WTC11 (cell line): ENCODE measurements around the gene ITPRID1. TPM values are rescaled to one million over a fixed set of nuclear protein-coding genes. Genes with fewer than 3 reads are reported as not detected.

Experiments used
- ATAC-seq: fragments of 200-7000 bp; cut with Tn5 transposase; 2 replicates; pipeline ENCODE4 v1.10.0; 2021; ENCODE audit warnings: mild to moderate bottlenecking, moderate library complexity
- CTCF ChIA-PET: fragments of 300-600 bp; sonication (Branson Sonifier 250); formaldehyde crosslinking; loops from one replicate; lab custom pipeline; 2021; ENCODE audit warnings: antibody characterized with exemption; lab: Charles Lee
- POLR2A ChIA-PET: fragments of 350-600 bp; sonication (Branson Sonifier 250); formaldehyde crosslinking; loops from one replicate; lab custom pipeline; 2021; ENCODE audit warnings: antibody characterized with exemption; lab: Charles Lee
- DNase-seq: peaks from one replicate; pipeline ENCODE4 v3.0.0; 2021; ENCODE audit warnings: low spot score
- H3K27ac Mint-ChIP-seq: 2 replicates; pipeline ENCODE4 v1.8.0; 2021; ENCODE audit warnings: mixed read lengths
- H3K27me3 Mint-ChIP-seq: 2 replicates; pipeline ENCODE4 v1.8.0; 2021; ENCODE audit warnings: low read depth, mild to moderate bottlenecking, moderate library complexity, mixed read lengths
- H3K36me3 Mint-ChIP-seq: 2 replicates; pipeline ENCODE4 v1.8.0; 2021; ENCODE audit warnings: mixed read lengths
- H3K4me1 Mint-ChIP-seq: 2 replicates; pipeline ENCODE4 v1.8.0; 2022; ENCODE audit warnings: mixed read lengths
- H3K4me3 Mint-ChIP-seq: 2 replicates; pipeline ENCODE4 v1.8.0; 2021; ENCODE audit warnings: mild to moderate bottlenecking, moderate library complexity, mixed read lengths
- H3K9me3 Mint-ChIP-seq: 2 replicates; pipeline ENCODE4 v1.8.0; 2021; ENCODE audit warnings: mixed read lengths
- ATF1 ChIP-seq: sonication (generic); formaldehyde crosslinking; IDR thresholded peaks from 2 replicates; pipeline ENCODE4 v1.8.1; 2023; ENCODE audit warnings: mild to moderate bottlenecking, moderate library complexity, missing genetic modification reagents
- CBFB ChIP-seq: sonication (generic); formaldehyde crosslinking; IDR thresholded peaks from 2 replicates; pipeline ENCODE4 v1.8.1; 2022; ENCODE audit warnings: mild to moderate bottlenecking, low read depth, missing genetic modification reagents
- ETV6 ChIP-seq: sonication (generic); formaldehyde crosslinking; IDR thresholded peaks from 2 replicates; pipeline ENCODE4 v1.8.1; 2022; ENCODE audit warnings: mild to moderate bottlenecking, missing genetic modification reagents
- FOXJ3 ChIP-seq: sonication (generic); formaldehyde crosslinking; IDR thresholded peaks from 2 replicates; pipeline ENCODE4 v1.9.0; 2021; ENCODE audit warnings: missing genetic modification reagents, mild to moderate bottlenecking, borderline replicate concordance
- FOXK1 ChIP-seq: sonication (generic); formaldehyde crosslinking; IDR thresholded peaks from 2 replicates; pipeline ENCODE4 v1.8.0; 2022; ENCODE audit warnings: mild to moderate bottlenecking, moderate library complexity, missing genetic modification reagents
- GABPB1 ChIP-seq: sonication (generic); formaldehyde crosslinking; IDR thresholded peaks from 2 replicates; pipeline ENCODE4 v1.8.1; 2023; ENCODE audit warnings: mild to moderate bottlenecking, missing genetic modification reagents
- JAZF1 ChIP-seq: fragments of 250-450 bp; sonication (Bioruptor Pico); IDR thresholded peaks from 2 replicates; pipeline ENCODE4 v1.9.0; 2021; ENCODE audit warnings: moderate library complexity, mild to moderate bottlenecking, inconsistent platforms
- MLX ChIP-seq: sonication (generic); formaldehyde crosslinking; IDR thresholded peaks from 2 replicates; pipeline ENCODE4 v1.8.1; 2023; ENCODE audit warnings: mild to moderate bottlenecking, missing genetic modification reagents, moderate library complexity
- MXD4 ChIP-seq: fragments of 250-450 bp; sonication (Bioruptor Pico); IDR thresholded peaks from 2 replicates; pipeline ENCODE4 v1.8.0; 2021; ENCODE audit warnings: mild to moderate bottlenecking, moderate library complexity, borderline replicate concordance
- NR1H2 ChIP-seq: sonication (generic); formaldehyde crosslinking; IDR thresholded peaks from 2 replicates; pipeline ENCODE4 v1.9.0; 2021; ENCODE audit warnings: mild to moderate bottlenecking, moderate library complexity, missing genetic modification reagents
- OVOL2 ChIP-seq: fragments of 250-450 bp; sonication (Bioruptor Pico); IDR thresholded peaks from 2 replicates; pipeline ENCODE4 v1.9.0; 2021; ENCODE audit warnings: mild to moderate bottlenecking, borderline replicate concordance
- PREB ChIP-seq: sonication (generic); formaldehyde crosslinking; IDR thresholded peaks from 2 replicates; pipeline ENCODE4 v1.8.1; 2022; ENCODE audit warnings: mild to moderate bottlenecking, missing genetic modification reagents, moderate library complexity, borderline replicate concordance
- PRRX2 ChIP-seq: fragments of 250-450 bp; sonication (Bioruptor Pico); IDR thresholded peaks from 2 replicates; pipeline ENCODE4 v1.8.0; 2021; ENCODE audit warnings: mild to moderate bottlenecking
- SMAD3 ChIP-seq: sonication (generic); formaldehyde crosslinking; IDR thresholded peaks from 2 replicates; pipeline ENCODE4 v1.8.0; 2022; ENCODE audit warnings: missing genetic modification reagents, mild to moderate bottlenecking, borderline replicate concordance
- TCF7 ChIP-seq: sonication (generic); formaldehyde crosslinking; IDR thresholded peaks from 2 replicates; pipeline ENCODE4 v1.8.0; 2022; ENCODE audit warnings: mild to moderate bottlenecking, low read depth, missing genetic modification reagents, moderate library complexity
- TEAD4 ChIP-seq: sonication (generic); formaldehyde crosslinking; IDR thresholded peaks from 2 replicates; pipeline ENCODE4 v1.8.0; 2022; ENCODE audit warnings: mild to moderate bottlenecking, missing genetic modification reagents
- ZNF219 ChIP-seq: sonication (generic); formaldehyde crosslinking; IDR thresholded peaks from 2 replicates; pipeline ENCODE4 v1.8.0; 2023; ENCODE audit warnings: missing genetic modification reagents, mild to moderate bottlenecking, borderline replicate concordance
- total RNA-seq: library from RNA; stranded (reverse); gene quantifications from 3 replicates; pipeline ENCODE4 v1.2.3, GENCODE V29; 2021
- TF ChIP-seq, protein P1 (sequence below): sonication (generic); formaldehyde crosslinking; IDR thresholded peaks from 2 replicates; pipeline ENCODE4 v1.8.0; 2022; ENCODE audit warnings: mild to moderate bottlenecking, missing genetic modification reagents
- TF ChIP-seq, protein P2 (sequence below): sonication (generic); formaldehyde crosslinking; IDR thresholded peaks from 2 replicates; pipeline ENCODE4 v1.8.0; 2023; ENCODE audit warnings: mild to moderate bottlenecking, missing genetic modification reagents
- TF ChIP-seq, protein P3 (sequence below): sonication (generic); formaldehyde crosslinking; IDR thresholded peaks from 2 replicates; pipeline ENCODE4 v1.8.1; 2023; ENCODE audit warnings: mild to moderate bottlenecking, missing genetic modification reagents, moderate library complexity

The ITPRID1 gene
- total RNA-seq, 1 experiment from 2014 or later = 0.98 TPM

- TF ChIP-seq TCF7 (CRISPR knock-in tag) = no peak
- TF ChIP-seq, protein P1, sequence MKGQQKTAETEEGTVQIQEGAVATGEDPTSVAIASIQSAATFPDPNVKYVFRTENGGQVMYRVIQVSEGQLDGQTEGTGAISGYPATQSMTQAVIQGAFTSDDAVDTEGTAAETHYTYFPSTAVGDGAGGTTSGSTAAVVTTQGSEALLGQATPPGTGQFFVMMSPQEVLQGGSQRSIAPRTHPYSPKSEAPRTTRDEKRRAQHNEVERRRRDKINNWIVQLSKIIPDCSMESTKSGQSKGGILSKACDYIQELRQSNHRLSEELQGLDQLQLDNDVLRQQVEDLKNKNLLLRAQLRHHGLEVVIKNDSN (CRISPR knock-in tag) = no peak
- TF ChIP-seq, protein P2, sequence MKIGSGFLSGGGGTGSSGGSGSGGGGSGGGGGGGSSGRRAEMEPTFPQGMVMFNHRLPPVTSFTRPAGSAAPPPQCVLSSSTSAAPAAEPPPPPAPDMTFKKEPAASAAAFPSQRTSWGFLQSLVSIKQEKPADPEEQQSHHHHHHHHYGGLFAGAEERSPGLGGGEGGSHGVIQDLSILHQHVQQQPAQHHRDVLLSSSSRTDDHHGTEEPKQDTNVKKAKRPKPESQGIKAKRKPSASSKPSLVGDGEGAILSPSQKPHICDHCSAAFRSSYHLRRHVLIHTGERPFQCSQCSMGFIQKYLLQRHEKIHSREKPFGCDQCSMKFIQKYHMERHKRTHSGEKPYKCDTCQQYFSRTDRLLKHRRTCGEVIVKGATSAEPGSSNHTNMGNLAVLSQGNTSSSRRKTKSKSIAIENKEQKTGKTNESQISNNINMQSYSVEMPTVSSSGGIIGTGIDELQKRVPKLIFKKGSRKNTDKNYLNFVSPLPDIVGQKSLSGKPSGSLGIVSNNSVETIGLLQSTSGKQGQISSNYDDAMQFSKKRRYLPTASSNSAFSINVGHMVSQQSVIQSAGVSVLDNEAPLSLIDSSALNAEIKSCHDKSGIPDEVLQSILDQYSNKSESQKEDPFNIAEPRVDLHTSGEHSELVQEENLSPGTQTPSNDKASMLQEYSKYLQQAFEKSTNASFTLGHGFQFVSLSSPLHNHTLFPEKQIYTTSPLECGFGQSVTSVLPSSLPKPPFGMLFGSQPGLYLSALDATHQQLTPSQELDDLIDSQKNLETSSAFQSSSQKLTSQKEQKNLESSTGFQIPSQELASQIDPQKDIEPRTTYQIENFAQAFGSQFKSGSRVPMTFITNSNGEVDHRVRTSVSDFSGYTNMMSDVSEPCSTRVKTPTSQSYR (CRISPR knock-in tag) = no peak
- TF ChIP-seq PRRX2 (CRISPR knock-in tag) = no peak
- no peak for TF ChIP-seq JAZF1
- TF ChIP-seq ATF1 (CRISPR knock-in tag) = no peak
- TF ChIP-seq MLX (CRISPR knock-in tag) = no peak
Measured at GRCh38 chr7:31475368-31475767, 38.5 kb upstream of the ITPRID1 start (continued).

DNA sequence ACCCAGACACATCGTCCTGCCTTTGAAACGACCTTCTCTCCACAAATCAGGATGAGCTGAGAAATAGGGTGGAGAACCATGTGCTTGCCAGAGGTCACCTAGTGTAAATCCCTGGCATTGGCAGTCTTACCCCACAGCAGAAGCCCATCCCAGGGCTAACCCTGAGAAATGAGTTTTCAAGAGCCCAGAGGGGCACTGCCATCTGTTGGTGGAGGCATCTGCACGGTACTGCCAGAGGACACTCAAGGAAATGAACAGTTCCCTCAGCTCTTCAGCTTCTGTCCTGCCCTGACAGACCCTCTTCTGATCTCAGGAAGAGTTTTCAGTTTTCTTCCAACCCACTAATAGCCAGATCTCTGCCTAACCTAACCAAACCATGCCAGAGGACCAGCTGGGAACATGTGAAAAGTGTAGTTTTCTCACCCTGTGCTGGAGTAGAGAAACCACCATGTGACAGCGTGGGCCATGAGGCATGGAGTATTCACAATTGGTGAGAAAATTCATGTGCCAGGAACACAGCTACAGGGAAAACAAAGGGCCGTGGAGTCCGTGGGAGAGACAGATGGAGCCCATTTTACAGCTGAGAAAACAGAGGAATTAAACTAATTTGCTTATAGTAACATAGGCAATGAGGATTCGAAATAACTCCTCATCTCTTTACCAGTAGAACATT, 37.7 kb upstream of the ITPRID1 start:
- ATAC-seq = peak; percentile 39; the same call in 1 of the 2 replicates
- no peak overlapping the region for H3K4me3 Mint-ChIP-seq
- H3K9me3 Mint-ChIP-seq = no peaks in the 10 kb centered on the region
- H3K36me3 Mint-ChIP-seq = no peaks in the 10 kb centered on the region
- no peak overlapping the region for H3K27ac Mint-ChIP-seq
- no peak for TF ChIP-seq CBFB
- no peak for TF ChIP-seq NR1H2 (CRISPR knock-in tag)
- TF ChIP-seq, protein P2 (CRISPR knock-in tag) = no peak
- no peak for TF ChIP-seq FOXJ3 (CRISPR knock-in tag)
- ChIA-PET POLR2A (no interaction called here), CTCF (interaction anchor here (1.2 kb wide), 2 partner anchors 10 to 33 kb away, joined by 4 to 6 read pairs; no protein-coding TSS in a partner anchor)
- H3K27me3 Mint-ChIP-seq = peaks cover 35% of the 10 kb centered on the region
- no peak for DNase-seq
- peaks cover 52% of the 10 kb centered on the region for H3K4me1 Mint-ChIP-seq

- POLR2A ChIA-PET = no interaction called here
- peaks cover 43% of the 10 kb centered on the region for H3K4me1 Mint-ChIP-seq
Measured at GRCh38 chr7:31476941-31477677, 36.8 kb upstream of the ITPRID1 start.

More at GRCh38 chr7:31476941-31477677, 36.8 kb upstream of the ITPRID1 start:
- no peaks in the 10 kb centered on the region for H3K36me3 Mint-ChIP-seq
- CTCF ChIA-PET = interaction anchor here (2.7 kb wide), 1 partner anchor 33 kb away, joined by 19 read pairs; no protein-coding TSS in a partner anchor
- DNase-seq = no peak
- TF ChIP-seq OVOL2 (CRISPR knock-in tag) = no peak
- no peak for TF ChIP-seq FOXK1
- TF ChIP-seq SMAD3 (CRISPR knock-in tag) = no peak
- no peak for TF ChIP-seq ZNF219
- no peak for TF ChIP-seq TEAD4 (CRISPR knock-in tag)
- TF ChIP-seq MXD4 (CRISPR knock-in tag) = no peak
- no peak for TF ChIP-seq JAZF1
- TF ChIP-seq GABPB1 = no peak
- no peak for TF ChIP-seq PREB (CRISPR knock-in tag)
- TF ChIP-seq ETV6 (CRISPR knock-in tag) = no peak
- TF ChIP-seq, protein P3, sequence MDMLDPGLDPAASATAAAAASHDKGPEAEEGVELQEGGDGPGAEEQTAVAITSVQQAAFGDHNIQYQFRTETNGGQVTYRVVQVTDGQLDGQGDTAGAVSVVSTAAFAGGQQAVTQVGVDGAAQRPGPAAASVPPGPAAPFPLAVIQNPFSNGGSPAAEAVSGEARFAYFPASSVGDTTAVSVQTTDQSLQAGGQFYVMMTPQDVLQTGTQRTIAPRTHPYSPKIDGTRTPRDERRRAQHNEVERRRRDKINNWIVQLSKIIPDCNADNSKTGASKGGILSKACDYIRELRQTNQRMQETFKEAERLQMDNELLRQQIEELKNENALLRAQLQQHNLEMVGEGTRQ (CRISPR knock-in tag) = no peak
- TF ChIP-seq, all 79 proteins: peak for 0
- Mint-ChIP-seq H3K27me3 (peaks cover 27% of the 10 kb centered on the region), H3K9me3 (no peaks in the 10 kb centered on the region), H3K27ac (no peak overlapping the region), H3K4me3 (no peak overlapping the region)
- ATAC-seq = no peak
